ENCODE data around the gene ARHGAP29. TPM values are rescaled to one million over a fixed set of nuclear protein-coding genes. Genes with fewer than 3 reads are reported as not detected.
A peak's percentile ranks its signal among the peaks of the same experiment; 100 is the strongest.

The ARHGAP29 gene
- total RNA-seq, 1 donor from 2014 or later, result 63.8 TPM

GRCh38 chr1:94260635-94261387 lies 23.4 kb upstream of the ARHGAP29 start:
- Histone ChIP-seq H3K9me3 (no peaks in the 10 kb centered on the region), H3K27ac (no peak overlapping the region), H3K4me3 (no peak overlapping the region), H3K36me3 (no peaks in the 10 kb centered on the region), H3K27me3 (ENCODE audit: low read depth) (no peaks in the 10 kb centered on the region), H3K4me1 (peaks cover 5% of the 10 kb centered on the region)
- no peak for TF ChIP-seq CTCF (IDR thresholded peaks at IDR 0.05)
- intact Hi-C loops (cut with DNase I), result no loop called here
- DNase-seq, result no peak
- no peak for ATAC-seq

- H3K27ac ChIP-seq, result no peak overlapping the region
- no peak overlapping the region for H3K4me3 ChIP-seq
- DNase-seq, result no peak
- intact Hi-C loops (cut with DNase I), result no loop called here
- H3K27me3 ChIP-seq (ENCODE audit: low read depth), result no peaks in the 10 kb centered on the region
- no peaks in the 10 kb centered on the region for H3K36me3 ChIP-seq
- no peak for ATAC-seq
- TF ChIP-seq CTCF (IDR thresholded peaks at IDR 0.05), result no peak
- peaks cover 5% of the 10 kb centered on the region for H3K4me1 ChIP-seq
- no peaks in the 10 kb centered on the region for H3K9me3 ChIP-seq
These were observed 22.4 kb upstream of the ARHGAP29 start for GRCh38 chr1:94259635-94260289.

- TF ChIP-seq CTCF (IDR thresholded peaks at IDR 0.05), result no peak
- no peaks in the 10 kb centered on the region for H3K27me3 ChIP-seq (ENCODE audit: low read depth)
- peaks cover 5% of the 10 kb centered on the region for H3K4me1 ChIP-seq
- intact Hi-C loops (cut with DNase I), result no loop called here
- H3K4me3 ChIP-seq, result no peak overlapping the region
- no peak for DNase-seq
- peak; percentile 80 to 81 for ATAC-seq
- H3K27ac ChIP-seq, result peak overlapping the region; percentile 29
- H3K36me3 ChIP-seq, result no peaks in the 10 kb centered on the region
- H3K9me3 ChIP-seq, result no peaks in the 10 kb centered on the region
These were observed 21.5 kb upstream of the ARHGAP29 start for GRCh38 chr1:94258873-94259331.

GRCh38 chr1:94257444-94257843 lies 20.1 kb upstream of the ARHGAP29 start:
- H3K9me3 ChIP-seq, result no peaks in the 10 kb centered on the region
- no peak for DNase-seq
- no peak overlapping the region for H3K27ac ChIP-seq
- H3K27me3 ChIP-seq (ENCODE audit: low read depth), result no peaks in the 10 kb centered on the region
- intact Hi-C loops (cut with DNase I), result no loop called here
- no peak for ATAC-seq
- H3K4me1 ChIP-seq, result peaks cover 5% of the 10 kb centered on the region
- no peaks in the 10 kb centered on the region for H3K36me3 ChIP-seq
- H3K4me3 ChIP-seq, result no peak overlapping the region
- TF ChIP-seq CTCF (IDR thresholded peaks at IDR 0.05), result no peak

GRCh38 chr1:94255476-94255875 lies 18.1 kb upstream of the ARHGAP29 start:
- peaks cover 5% of the 10 kb centered on the region for H3K4me1 ChIP-seq
- intact Hi-C loops (cut with DNase I), result no loop called here
- H3K9me3 ChIP-seq, result no peaks in the 10 kb centered on the region
- ATAC-seq (no peak), DNase-seq (no peak)
- TF ChIP-seq CTCF (IDR thresholded peaks at IDR 0.05), result no peak
- no peak overlapping the region for H3K4me3 ChIP-seq
- peak overlapping the region; percentile 51 for H3K27ac ChIP-seq
- H3K36me3 ChIP-seq, result no peaks in the 10 kb centered on the region
- no peaks in the 10 kb centered on the region for H3K27me3 ChIP-seq (ENCODE audit: low read depth)

Measured in lower lobe of right lung (tissue), 2 donors.